Frontal cortex (tissue), 4 donors: Measurements from ENCODE around the gene EDN2. TPM values are rescaled to one million over a fixed set of nuclear protein-coding genes. Genes with fewer than 3 reads are reported as not detected.
A peak's percentile ranks its signal among the peaks of the same experiment; 100 is the strongest.

Source experiments
- DNase-seq, 2 donors: peaks; one replicate each; pipeline ENCODE4 v3.0.0; 2012; ENCODE audit warnings: low spot score in 2 of 2
- FAIRE-seq: peaks from 2 replicates; lab custom pipeline; 2012; peaks lifted over from hg19 to GRCh38; lab: Jason Lieb, UNC
- total RNA-seq: library from RNA; depleted of rRNA; stranded (reverse); fragments of >200 nt; gene quantifications from one replicate; pipeline ENCODE4 v1.2.3, GENCODE V29; 2014
- donor health status: control.
- donor health status: control.
- donor health status: control.

The EDN2 gene
- total RNA-seq, 1 donor from 2014 or later, result not detected

- no peak for DNase-seq
- no peak for FAIRE-seq
Measured at GRCh38 chr1:41448821-41449220, 35.7 kb downstream of the EDN2 start.

GRCh38 chr1:41447995-41448770, 36.3 kb downstream of the EDN2 start:
- DNase-seq, result no peak
- no peak for FAIRE-seq

- FAIRE-seq (no peak), DNase-seq (no peak)
Measured at GRCh38 chr1:41446851-41447610, 37.5 kb downstream of the EDN2 start.

- no peak for FAIRE-seq
- no peak for DNase-seq
Measured at GRCh38 chr1:41444785-41445184, 39.7 kb downstream of the EDN2 start.

- FAIRE-seq (no peak), DNase-seq (no peak)
Measured at GRCh38 chr1:41444246-41444645, 40.2 kb downstream of the EDN2 start.

GRCh38 chr1:41442697-41443251, 41.7 kb downstream of the EDN2 start:
- no peak for DNase-seq
- no peak for FAIRE-seq

- DNase-seq, result no peak
- no peak for FAIRE-seq
Measured at GRCh38 chr1:41440321-41441085, 44.0 kb downstream of the EDN2 start.

GRCh38 chr1:41439234-41439633, 45.2 kb downstream of the EDN2 start:
- DNase-seq, result no peak
- FAIRE-seq, result no peak

- FAIRE-seq, result no peak
- no peak for DNase-seq
Measured at GRCh38 chr1:41438711-41439110, 45.8 kb downstream of the EDN2 start.

GRCh38 chr1:41437011-41437355, 47.5 kb downstream of the EDN2 start:
- FAIRE-seq, result no peak
- DNase-seq, result no peak

GRCh38 chr1:41436281-41437010, 48.0 kb downstream of the EDN2 start:
- DNase-seq (no peak), FAIRE-seq (no peak)

- no peak for FAIRE-seq
- no peak for DNase-seq
Measured at GRCh38 chr1:41435570-41436178, 48.8 kb downstream of the EDN2 start.

- no peak for FAIRE-seq
- DNase-seq, result no peak
Measured at GRCh38 chr1:41434748-41435449, 49.6 kb downstream of the EDN2 start.

GRCh38 chr1:41434306-41434705, 50.2 kb downstream of the EDN2 start:
- FAIRE-seq, result no peak

GRCh38 chr1:41433501-41433900, 51.0 kb downstream of the EDN2 start:
- FAIRE-seq (no peak), DNase-seq (no peak)

More at GRCh38 chr1:41434306-41434705, 50.2 kb downstream of the EDN2 start:
- no peak for DNase-seq

GRCh38 chr1:41432481-41433280, 51.8 kb downstream of the EDN2 start:
- DNase-seq, result peak; percentile 54 to 83
- no peak for FAIRE-seq

GRCh38 chr1:41431490-41432350, 52.8 kb downstream of the EDN2 start:
- FAIRE-seq (no peak), DNase-seq (no peak)
